ENCODE results near the gene ZBP1.

ZBP1 gene

DNA sequence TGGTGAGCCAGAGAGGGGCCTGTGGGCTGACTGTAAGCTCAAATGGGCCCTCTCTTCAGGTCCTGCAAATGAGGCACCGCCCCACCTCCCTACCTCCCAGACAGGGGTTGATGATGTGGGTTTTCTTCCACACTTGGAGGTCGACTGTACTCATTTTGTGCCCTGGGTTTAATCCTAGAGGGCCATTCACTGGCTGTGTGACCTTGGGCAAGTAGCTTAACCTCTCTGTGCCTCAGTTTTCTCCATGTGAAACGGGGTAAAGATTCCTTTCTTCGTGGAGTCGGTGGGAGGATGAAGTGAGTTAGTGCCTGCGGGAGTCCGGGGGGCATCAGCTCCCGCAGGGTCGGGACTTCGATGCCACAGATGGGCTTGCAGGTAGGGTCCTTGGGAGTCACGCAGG, 23.9 kb downstream of the ZBP1 start:
- no peak for DNase-seq

DNA sequence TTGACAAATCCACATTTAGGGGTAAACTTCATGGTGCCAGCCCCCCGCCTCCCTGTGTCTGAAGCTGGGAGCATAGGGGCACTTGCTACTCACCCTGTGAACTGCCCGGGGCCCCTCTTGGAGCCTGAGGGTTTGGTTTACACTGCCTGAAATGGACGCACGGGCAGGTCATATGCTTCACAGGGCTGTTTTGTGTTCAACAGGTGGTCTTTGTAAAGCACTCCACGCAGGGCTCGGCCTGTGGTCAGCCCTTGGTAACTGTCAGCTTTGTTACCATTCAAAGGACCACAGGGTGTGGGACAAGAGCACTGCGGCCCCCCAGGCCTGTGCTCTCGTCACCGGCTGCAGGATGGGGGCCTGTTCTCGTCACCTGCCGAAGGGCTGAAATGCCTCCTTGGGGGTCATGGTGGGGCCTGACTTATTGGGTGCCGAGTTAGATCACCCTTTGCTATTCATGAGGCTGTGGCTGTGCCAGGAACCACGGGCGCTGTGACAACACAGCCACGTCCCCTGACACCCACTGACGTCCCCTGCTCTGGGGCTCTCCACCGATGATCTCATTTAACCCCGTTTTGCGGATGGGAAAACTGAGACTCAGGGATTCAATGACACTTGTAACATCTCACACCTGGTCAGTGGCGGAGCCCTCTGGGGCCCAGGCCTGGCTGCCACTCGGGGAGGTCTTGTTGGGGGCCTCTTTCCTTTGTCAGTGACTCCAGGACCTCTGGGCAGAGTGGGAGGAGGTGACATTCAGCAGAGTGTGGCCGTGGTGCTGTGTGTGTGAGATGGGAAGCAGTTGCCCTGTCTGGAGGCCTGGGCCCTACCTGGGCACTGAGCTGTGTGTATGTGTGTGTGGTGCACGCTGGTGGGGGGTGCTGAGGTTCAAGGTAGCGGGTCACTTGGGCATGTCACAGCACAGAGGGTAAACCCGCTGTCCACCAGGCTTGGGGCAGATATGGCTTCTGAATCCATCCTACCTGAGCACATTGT, 24.9 kb downstream of the ZBP1 start:
- DNase-seq, result no peak

DNA sequence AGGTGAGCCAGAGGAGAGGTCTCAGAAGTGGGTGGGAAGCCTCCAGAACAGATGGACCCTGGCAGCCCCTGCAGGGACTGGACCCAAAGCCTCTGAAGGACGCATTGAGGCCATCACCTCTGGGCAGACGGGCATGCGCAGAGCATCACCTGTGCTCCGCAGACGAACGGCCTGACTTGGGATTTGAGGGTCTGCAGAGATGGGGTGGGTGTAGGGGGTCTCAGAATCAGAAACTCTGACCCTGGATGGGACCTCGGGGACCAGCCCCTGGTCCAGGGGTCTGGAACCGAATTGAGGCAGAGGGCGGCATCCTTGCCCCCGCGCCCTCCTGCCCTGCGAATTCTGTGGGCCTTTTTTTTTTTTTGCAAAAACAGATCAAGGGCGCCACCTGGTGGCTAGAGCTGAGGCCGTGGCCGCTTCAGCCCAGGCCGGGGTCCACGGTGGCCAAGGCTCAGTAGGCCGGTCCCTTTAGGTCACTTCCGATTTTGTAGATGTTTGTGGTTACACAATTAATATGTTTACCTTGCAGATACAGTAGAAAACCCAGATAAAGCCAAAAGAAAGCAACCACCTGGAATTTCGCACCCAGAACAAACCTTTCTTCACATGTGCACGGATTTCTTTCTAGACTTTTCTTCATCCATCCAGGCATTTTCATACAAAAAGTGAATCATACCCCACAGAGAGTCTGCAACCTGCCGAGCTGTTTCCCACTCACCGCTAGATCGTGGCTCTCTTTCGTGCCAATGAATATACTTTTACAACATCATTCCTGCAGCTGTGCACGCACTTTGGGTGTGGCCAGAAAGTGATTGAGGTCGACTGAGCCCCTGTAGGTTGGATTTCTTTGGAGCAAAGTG, 25.9 kb downstream of the ZBP1 start:
- peak; percentile 36 for DNase-seq

DNA sequence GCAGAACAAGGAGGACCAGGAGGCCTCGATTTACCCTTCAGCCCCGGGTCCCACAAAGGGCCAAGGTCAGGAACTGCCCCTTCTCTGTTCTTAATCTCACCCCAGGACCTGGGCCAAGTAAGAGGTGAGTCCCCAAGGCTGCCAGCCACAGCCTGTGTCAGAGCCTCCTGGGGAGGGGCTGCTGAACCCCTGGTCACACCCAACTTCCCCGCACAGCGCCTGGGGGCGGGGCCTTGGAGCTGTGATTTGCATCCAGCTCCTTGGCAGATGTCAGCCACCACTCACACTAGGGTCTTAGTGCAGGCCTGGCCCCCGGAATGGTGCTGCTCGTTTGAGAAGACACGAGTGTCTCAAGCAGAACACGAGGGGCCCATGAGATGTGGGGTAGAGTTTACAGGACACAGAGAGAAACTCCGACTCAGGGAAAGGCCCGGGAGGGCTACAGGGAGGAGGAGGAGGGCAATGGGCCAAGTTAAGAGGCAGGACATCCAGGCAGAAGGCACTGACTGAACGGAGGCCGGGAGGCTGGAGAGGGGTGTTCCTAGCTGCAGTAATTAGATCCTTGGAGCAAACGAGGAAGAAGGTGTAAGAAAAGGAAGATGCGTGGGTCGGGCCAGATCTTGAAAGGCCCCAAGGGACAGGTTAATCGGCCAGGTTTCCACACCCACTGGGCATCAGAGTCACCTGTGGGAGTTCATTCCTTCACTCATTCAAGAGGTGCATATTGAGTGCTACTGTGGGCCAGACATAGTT, 26.9 kb downstream of the ZBP1 start:
- DNase-seq, result no peak

DNA sequence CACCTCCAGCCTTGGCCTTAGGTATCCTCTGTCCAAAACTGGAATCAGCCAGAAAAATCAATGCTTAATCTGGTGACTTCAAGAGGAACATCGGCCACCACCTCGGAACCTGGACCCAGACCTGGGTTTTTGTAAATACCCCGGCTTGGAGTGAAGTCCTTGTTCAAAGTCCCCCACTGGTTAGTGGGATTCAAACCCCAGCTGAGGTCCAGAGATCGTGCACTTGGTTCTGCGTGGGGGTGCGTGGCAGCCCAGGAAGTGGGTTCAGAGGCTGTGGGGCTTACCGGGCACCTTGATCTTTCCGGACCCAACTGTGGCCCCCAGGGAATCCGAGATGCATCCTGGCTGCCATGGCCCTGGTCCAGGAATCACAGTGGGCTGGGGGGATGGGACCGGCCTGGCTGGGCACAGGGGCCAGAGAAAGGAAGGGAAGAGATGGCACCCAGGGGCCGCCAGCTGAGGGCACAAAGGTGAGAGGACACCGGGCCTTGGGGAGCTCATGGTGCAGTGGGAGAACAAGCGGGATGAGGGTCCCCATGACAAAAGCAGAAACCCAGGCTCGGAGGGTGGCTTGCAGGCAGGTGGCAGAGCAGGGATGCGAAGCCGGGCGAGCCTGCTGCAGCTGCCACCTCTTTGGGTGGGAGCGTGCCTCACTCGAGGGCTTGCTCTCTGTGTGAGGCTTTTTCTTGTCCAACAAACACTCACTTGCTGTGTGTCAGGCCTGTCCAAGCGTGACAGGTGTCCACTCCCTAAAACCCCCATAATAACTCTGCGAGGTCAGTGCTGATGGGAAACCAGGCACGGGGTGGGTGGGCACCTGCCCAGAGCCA, 27.7 kb downstream of the ZBP1 start:
- no peak for DNase-seq

DNA sequence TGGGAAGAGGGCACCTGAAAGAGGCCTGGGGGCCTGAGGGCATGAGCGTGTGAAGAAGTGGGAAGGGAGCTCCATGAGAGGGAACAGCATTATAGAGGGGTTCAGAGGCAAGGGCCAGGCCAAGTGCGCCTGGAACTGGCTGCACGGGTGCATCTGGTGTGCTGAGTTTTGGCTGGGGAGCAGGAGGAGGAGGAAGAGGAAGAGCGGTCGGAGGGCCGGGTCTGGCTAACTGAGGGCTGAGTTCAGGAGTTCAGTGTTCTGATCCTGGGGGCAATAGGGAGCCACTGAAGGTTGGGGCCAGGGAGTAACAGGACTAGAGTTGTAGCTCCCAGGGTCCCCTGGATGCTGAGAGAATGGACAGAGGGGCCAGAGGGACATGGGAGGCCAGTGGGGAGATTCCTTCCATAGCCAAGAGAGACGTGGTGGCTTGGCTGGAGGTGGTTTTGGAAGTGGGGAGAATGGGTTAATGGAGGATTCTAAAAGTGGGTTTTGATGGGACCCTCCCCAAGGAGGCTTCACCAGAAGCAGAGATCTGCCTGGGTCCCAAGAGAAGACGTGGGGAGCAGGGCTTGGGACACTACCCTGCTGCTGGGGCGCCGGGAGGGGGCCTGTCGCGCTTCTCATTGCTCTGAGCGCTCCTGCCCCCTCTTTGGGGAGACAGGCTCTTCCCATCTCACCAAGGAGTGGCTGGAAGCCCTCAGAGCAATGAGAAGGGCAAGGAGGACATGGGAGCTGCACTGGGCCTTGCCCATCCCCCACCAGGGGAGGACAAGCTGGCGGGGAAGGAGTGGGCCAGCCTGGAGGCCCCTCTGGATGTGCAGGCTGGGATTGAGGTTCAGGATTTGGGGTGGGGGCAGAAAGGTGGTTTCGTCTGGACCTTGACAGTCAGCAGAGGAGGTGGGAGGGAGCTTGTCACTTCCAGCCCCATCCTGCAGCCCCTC, 28.7 kb downstream of the ZBP1 start:
- no peak for DNase-seq

DNA sequence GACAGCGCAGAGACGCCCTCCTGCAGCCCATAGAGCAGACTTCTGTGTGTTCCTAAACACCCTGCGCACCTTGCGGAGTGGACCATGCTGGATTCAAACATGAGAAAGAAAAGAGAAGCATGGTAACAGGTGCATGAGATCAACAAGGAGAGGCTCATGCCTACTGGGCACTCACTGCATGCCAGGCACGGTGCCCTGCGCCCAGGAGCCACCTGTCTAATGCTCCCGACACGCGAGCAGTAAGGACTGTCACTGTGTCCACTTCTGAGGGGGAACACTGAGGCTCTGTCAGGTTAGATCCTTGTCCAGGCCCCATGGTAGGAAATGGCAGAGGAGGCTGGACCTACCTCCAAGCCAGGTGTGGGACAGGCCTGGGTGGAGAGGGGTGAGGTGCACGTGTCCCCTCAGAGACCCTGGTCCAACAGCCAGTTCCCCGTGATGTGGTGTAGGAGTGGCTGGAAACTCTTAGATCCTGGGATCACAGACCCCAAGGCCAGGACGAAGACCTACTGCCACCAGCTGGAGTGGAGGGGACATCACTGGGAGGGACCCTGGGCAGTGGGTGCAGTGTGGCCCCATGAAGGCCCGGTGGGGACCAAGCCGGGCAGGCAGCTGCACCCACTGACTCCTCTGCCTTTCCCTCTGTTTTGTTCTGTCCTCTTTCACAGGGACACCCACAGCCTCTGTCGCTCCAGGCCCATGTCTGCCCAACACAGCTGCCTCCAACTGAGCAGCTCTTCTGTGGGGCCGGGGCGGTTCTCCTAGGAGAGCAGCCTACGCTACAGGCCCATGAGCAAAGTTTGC, 29.5 kb downstream of the ZBP1 start:
- no peak for DNase-seq

DNA sequence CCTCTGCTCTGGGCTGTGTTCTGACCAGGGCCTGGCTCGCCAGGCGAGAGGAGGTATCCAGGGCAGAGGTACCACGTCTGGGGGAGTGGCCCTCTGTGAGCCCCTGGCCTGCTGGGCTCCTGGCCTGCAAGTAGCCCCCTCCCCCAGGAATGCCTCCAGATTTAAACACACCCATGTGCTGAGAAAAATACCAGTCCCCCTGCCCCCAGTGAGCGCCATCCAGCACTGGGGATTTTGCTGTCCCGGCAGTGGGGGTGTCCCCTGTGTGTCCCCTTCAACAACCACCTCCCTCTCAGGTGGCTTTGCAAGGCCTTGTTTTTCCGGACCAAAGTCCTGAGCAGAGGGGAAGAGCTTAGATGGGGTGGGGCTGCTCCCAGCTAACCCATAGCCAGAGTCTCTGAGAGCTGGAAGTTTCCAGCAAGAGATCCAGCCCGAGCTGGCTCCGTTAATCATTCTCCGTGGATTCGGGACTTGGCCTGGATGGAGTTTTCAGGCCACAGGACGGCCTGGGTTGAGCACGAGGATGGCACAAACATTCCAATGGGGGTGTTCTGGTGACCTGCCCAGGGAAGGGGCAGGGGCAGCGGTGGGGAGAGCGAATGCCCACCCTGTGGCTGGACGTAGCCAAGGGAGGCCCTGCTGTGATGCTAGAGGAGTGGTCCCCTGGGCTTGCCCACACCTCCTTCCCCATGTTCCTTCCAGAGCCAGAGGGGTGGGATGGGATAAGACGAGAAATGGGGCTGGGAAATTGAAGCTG, 30.3 kb downstream of the ZBP1 start:
- no peak for DNase-seq

DNA sequence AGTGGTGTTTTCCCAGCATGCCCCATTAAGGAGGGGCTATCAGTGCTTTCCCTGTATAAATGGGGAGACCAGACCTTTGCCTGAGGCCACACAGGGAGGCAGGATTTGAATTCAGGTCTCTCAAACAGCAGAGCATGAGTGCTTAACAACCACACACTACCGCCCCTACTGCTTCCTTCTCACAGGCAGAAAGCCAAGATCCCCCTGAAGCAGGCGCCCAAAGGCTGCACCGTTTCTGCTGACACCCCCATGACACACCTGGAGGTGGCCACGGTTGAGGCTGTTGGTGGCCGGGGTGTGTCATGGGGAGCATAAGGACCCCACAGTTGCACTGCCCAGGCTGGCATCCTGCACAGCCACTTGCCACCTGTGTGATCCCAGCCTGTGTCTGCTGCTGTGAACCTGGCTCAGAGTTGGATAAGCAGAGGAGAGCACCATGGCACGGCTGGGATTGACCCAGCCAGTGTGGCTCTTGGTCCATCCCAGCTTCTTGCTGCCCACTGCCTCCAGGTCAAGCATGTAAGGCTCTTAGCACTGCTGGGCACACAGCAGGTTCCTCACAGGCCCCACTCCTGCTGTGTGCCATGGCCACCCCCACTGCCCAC, 31.0 kb downstream of the ZBP1 start:
- no peak for DNase-seq

DNA sequence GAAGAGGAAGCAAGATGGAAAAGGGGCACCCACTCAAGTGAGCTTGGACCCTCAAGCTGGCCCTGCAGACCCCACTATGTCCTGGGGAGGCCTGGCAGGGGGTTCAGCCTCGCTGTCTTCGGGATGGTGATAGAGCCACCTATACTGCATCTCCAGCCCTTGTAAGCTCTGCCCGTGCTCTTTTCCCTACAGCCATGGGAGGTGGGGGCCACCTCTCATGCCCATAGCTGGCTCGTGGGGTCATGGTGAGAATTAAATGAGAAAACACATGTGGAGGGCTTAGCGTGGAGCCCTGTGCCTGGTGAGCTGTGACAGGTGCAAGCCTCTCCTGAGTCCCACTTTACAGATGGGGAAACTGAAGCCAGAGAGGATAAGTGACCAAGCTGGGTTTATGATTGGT, 31.6 kb downstream of the ZBP1 start:
- DNase-seq, result no peak

DNA sequence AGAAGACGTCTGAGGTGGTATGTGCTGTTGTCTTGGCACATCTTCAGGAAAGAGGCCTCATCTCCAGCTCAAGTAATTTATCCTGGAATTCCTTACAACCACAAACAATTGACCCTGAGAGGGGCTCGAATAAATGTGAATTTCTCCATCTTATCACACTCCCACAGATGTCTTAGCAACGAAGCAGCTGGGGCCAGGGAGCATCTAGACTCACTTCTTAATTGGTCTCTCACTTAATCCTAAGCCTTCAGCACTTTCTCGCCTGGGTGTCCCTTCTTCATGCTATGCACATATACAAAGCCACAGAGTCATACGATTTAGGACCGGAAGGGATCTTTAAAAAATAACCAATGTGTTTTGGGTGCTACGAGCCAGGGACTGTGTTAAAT, 32.2 kb downstream of the ZBP1 start:
- DNase-seq, result no peak

DNA sequence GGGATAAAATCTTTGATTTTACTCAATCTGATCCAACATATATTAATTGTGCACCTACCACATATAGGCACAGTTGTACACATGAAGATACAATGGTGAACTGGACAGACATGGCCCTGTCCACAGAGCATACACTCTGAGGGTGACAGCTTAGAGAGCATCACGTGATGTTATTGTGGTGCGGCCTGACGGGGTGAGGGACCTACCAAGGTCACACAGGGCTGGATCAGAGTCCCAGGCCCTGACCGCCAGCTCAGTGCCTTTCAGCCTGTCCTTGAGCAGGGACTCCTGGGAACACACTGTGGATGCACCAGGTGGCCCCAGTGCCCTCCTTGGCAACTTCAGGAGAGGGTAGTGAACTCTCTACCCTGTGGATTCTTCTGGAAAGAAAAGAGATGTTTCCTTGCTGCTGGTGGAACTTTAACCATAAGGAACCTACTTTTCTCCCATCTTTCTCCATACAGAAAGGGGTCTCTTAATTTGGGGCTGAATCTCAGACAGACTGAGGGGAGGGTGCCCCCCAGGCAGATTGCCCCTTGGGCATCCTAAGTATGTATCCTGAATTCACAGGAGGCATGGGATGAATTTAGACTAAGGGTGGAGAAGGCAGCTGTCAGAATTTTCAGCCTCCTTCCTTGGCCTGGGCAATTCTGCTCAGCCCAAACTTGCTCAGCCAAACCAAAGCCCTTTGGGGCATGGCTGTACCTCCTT, 32.8 kb downstream of the ZBP1 start:
- no peak for DNase-seq

DNA sequence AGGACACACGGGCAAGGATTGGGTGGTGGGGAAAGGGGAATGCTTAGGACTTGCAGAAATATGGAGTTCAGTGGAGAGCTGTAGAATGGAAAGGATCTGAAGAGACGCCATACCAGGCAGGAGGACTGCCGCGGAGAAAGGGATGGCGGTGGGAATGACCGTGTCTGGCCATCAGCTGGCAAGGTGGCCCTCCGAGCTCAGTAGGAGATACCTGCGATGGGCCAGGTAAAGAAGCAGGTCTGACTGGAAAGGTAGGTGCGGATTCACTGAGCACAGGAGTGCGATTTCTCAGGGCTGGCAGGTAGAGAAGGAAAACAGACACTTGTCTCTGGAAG, 33.3 kb downstream of the ZBP1 start:
- no peak for DNase-seq

DNA sequence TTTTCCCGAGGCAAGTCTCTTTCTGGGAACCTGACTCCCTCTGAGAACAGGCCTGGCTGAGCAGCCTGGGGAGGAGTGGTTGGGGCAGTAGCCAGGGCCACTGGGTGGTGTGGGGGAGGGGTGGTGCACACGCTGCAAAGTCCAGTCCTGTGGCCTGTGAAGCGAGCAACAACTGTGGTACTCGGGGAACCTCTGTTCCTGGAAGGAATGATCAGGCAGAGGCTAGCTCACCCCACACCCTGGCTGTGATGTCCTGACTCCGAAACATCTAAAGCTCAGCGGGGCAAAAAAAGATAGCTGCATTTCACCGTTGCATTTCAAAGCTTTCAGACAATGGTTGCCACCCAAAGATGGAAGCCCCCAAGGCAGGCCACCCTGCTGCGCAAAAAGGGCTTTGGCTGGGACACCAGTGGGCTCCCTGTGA, 33.8 kb downstream of the ZBP1 start:
- DNase-seq, result no peak

DNA sequence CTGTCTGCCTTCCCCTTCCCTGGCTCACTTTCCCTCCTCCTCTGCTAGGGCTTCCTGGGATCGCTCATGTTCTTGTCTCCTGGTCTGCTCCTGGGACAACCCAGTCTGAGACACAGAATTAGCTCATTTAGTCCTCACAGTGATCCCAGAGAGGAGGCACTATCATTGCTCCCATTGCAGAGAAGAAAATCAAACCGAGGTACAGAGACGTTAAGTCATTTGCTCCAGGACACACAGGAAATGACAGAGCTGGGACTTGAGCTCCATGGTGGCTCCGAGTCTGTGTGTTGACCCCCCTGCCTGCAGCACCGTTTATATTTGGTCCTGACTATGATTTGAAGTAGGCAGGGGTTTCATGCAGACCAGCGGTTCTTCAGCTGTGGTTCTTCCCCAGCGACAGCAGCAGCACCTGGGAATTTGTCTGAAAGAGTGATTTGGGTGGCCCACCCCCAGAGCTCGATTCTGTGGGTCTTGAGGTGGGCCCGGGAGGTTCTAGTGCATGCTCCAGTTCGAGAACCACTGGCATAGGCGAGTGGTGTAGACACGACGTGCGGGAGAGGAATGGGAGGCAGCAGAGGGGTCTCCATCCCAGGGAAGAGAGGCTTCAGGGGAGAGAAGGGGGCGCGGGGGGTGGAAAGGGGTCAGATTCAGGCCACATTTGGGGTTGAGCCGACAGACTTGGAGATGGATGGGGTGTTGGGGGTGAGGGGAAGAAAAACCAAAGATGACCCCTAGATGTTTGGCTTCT, 34.6 kb downstream of the ZBP1 start:
- no peak for DNase-seq

DNA sequence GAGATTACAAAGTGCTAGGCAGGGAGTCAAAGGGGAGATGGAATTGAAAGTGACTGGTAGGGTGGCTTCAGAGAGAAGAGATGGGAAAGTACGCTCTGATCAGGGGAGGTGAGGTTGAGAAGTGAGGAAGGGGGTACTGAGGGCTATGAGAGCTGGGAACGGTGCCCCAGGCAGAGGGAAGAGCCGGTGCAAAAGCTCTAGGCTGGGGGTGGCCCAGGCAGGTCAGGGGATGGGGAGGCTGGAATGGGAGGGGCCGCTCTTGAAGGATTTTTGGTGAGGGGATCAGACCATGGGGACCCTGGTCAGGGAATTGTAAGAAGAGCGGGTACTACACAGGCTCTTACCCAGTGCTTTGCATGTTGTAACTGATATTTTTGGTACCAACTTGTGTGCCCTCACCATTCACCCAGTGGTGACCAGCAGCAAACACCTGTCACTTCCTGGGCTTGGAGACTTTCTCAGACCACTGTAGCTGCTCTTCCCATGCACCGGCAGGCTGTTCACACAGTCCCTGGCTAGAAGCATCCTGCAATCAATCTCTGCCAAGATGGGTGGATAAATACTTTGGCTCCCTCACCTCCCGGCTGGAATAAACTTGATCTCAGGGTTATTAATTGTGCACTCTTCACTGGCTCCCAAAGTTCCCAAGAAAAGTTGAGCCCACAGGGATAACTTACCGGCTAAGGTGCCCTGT, 35.3 kb downstream of the ZBP1 start:
- DNase-seq, result no peak

Measured in inflammatory macrophage treated with lipopolysaccharide for 4 hours (primary cell).